Osteoblast (primary cell): ENCODE data around the gene NSA2. TPM values are rescaled to one million over a fixed set of nuclear protein-coding genes. Genes with fewer than 3 reads are reported as not detected.

Experiments used
- DNase-seq: peaks from one replicate; pipeline ENCODE4 v3.0.0; 2011; ENCODE audit warnings: low spot score, mixed read lengths; ENCODE audit not compliant: insufficient read length; ENCODE audit errors: missing footprints
- H2AFZ ChIP-seq: 2 replicates; pipeline ENCODE4 v1.6.0; 2011; ENCODE audit warnings: mild to moderate bottlenecking, low read length
- H3K27ac ChIP-seq: 2 replicates; pipeline ENCODE4 v1.5.1; 2011; ENCODE audit warnings: mild to moderate bottlenecking, low read depth, low read length, moderate library complexity
- H3K27me3 ChIP-seq: 2 replicates; pipeline ENCODE4 v1.6.0; 2012; ENCODE audit warnings: mild to moderate bottlenecking, control low read depth, inconsistent platforms, low read length, moderate library complexity; ENCODE audit not compliant: insufficient read depth
- H3K36me3 ChIP-seq: 2 replicates; pipeline ENCODE4 v1.5.1; 2011; ENCODE audit warnings: mild to moderate bottlenecking, low read length, control low read depth, moderate library complexity; ENCODE audit not compliant: insufficient read depth
- H3K4me1 ChIP-seq: 2 replicates; pipeline ENCODE4 v1.5.1; 2011; ENCODE audit warnings: mild to moderate bottlenecking, low read length, control low read depth, moderate library complexity; ENCODE audit not compliant: insufficient read depth
- H3K4me2 ChIP-seq: 2 replicates; pipeline ENCODE4 v1.6.0; 2011; ENCODE audit warnings: mild to moderate bottlenecking, low read length; ENCODE audit not compliant: insufficient read depth
- H3K4me3 ChIP-seq: fragments of 200-600 bp; sonication (generic); 3 replicates; pipeline ENCODE4 v1.5.1; 2012; ENCODE audit warnings: mild to moderate bottlenecking, low read length, inconsistent platforms; ENCODE audit not compliant: insufficient read depth
- H3K79me2 ChIP-seq: 2 replicates; pipeline ENCODE4 v1.6.0; 2012; ENCODE audit warnings: mild to moderate bottlenecking, low read length, control low read depth, inconsistent platforms; ENCODE audit not compliant: insufficient read depth
- H3K9me3 ChIP-seq: 2 replicates; pipeline ENCODE4 v1.5.1; 2011; ENCODE audit warnings: low read depth, low read length, control low read depth
- H4K20me1 ChIP-seq: 2 replicates; pipeline ENCODE4 v1.6.0; 2012; ENCODE audit warnings: mild to moderate bottlenecking, low read length, control low read depth; ENCODE audit not compliant: insufficient read depth
- CTCF ChIP-seq: IDR thresholded peaks from 2 replicates; pipeline ENCODE4 v1.5.1; 2011; ENCODE audit warnings: mild to moderate bottlenecking, low read depth, low read length, moderate library complexity; ENCODE audit errors: extremely low read depth
- total RNA-seq: library from RNA; depleted of rRNA; stranded (reverse); fragments of >200 nt; gene quantifications from 2 replicates; pipeline ENCODE4 v1.2.3, GENCODE V29; 2012

NSA2 gene
- 75.6 and 82.8 TPM in 2 replicates for total RNA-seq

GRCh38 chr5:74766849-74767578 is at the start of gene NSA2, which contains the start of gene GFM2:
TSS of gene NSA2 (plus strand) at chr5:74767249. CDS start at chr5:74767361, 112 bp downstream.
TSS of gene GFM2 (minus strand) at chr5:74767117. CDS start at chr5:74763742, 3,375 bp downstream.
- peaks cover 26% of the 10 kb centered on the region for H3K36me3 ChIP-seq
- H3K4me1 ChIP-seq, result peaks cover 41% of the 10 kb centered on the region
- H3K27ac ChIP-seq, result peak within 1 kb of the TSS; percentile 74
- H2AFZ ChIP-seq, result peak within 1 kb of the TSS; percentile 98
- H3K4me2 ChIP-seq, result peak within 1 kb of the TSS; percentile 100
- H3K4me3 ChIP-seq, result peak within 1 kb of the TSS; percentile 96
- peak; percentile 85 for DNase-seq
- peaks cover 52% of the 10 kb centered on the region for H3K79me2 ChIP-seq
- H3K9me3 ChIP-seq, result no peaks in the 10 kb centered on the region
- H4K20me1 ChIP-seq, result no peaks in the 10 kb centered on the region
- no peak for TF ChIP-seq CTCF
- H3K27me3 ChIP-seq, result no peaks in the 10 kb centered on the region

GRCh38 chr5:74717596-74717995 is 49.5 kb upstream of the NSA2 start:
- no peak overlapping the region for H2AFZ ChIP-seq
- no peaks in the 10 kb centered on the region for H3K4me1 ChIP-seq
- no peak for TF ChIP-seq CTCF
- no peak overlapping the region for H3K27ac ChIP-seq
- no peaks in the 10 kb centered on the region for H3K79me2 ChIP-seq
- no peaks in the 10 kb centered on the region for H3K27me3 ChIP-seq
- no peaks in the 10 kb centered on the region for H3K9me3 ChIP-seq
- H4K20me1 ChIP-seq, result no peaks in the 10 kb centered on the region
- no peak for DNase-seq
- no peak overlapping the region for H3K4me3 ChIP-seq
- H3K36me3 ChIP-seq, result peaks cover 32% of the 10 kb centered on the region
- no peak overlapping the region for H3K4me2 ChIP-seq

- Histone ChIP-seq H3K27me3 (no peaks in the 10 kb centered on the region), H3K79me2 (no peaks in the 10 kb centered on the region), H3K9me3 (no peaks in the 10 kb centered on the region), H4K20me1 (no peaks in the 10 kb centered on the region), H2AFZ (no peak overlapping the region), H3K4me2 (no peak overlapping the region), H3K36me3 (peaks cover 62% of the 10 kb centered on the region), H3K27ac (no peak overlapping the region), H3K4me3 (no peak overlapping the region), H3K4me1 (no peaks in the 10 kb centered on the region)
- no peak for TF ChIP-seq CTCF
- DNase-seq, result no peak
Measured at GRCh38 chr5:74722271-74722670, 44.8 kb upstream of the NSA2 start.

- H3K4me1 ChIP-seq, result no peaks in the 10 kb centered on the region
- no peak overlapping the region for H3K4me2 ChIP-seq
- DNase-seq, result no peak
- no peak overlapping the region for H3K27ac ChIP-seq
- no peak for TF ChIP-seq CTCF
- H3K79me2 ChIP-seq, result no peaks in the 10 kb centered on the region
- H2AFZ ChIP-seq, result no peak overlapping the region
- peaks cover 64% of the 10 kb centered on the region for H3K36me3 ChIP-seq
- no peaks in the 10 kb centered on the region for H3K9me3 ChIP-seq
- no peaks in the 10 kb centered on the region for H4K20me1 ChIP-seq
- H3K27me3 ChIP-seq, result no peaks in the 10 kb centered on the region
- H3K4me3 ChIP-seq, result no peak overlapping the region
Measured at GRCh38 chr5:74725331-74725730, 41.7 kb upstream of the NSA2 start.
